ENCODE results near the gene NR2F1-AS1. TPM values are rescaled to one million over a fixed set of nuclear protein-coding genes. Genes with fewer than 3 reads are reported as not detected.
"Not testable (repeated sequence)": the region's sequence is repeated elsewhere in the genome, so short reads cannot be mapped to it uniquely, and the experiment has no call there.

The NR2F1-AS1 gene
- polyA plus RNA-seq, 1 donor (not counting 4 experiments of a cell fraction or from before 2014, with no cell fraction given) = 0.25 TPM

GRCh38 chr5:93461756-93462155, 119.3 kb downstream of the NR2F1-AS1 start:
- dilution Hi-C loops (cut with MboI; ENCODE audit: extremely low pct_ligation_motif_present, low sequenced_read_pairs) = no loop called here
- Histone ChIP-seq H3K4me1 (ENCODE audit: control insufficient read depth, extremely low read depth, insufficient read depth, low read length) (no peaks in the 10 kb centered on the region), H2AFZ (ENCODE audit: control insufficient read depth, low read length) (no peak overlapping the region), H3K36me3 (ENCODE audit: control insufficient read depth in 2 of 2, extremely low read depth in 1 of 2, insufficient read depth in 2 of 2, low read length in 2 of 2) (no peaks in the 10 kb centered on the region), H4K20me1 (ENCODE audit: control insufficient read depth, extremely low read depth, insufficient read depth, low read length) (no peaks in the 10 kb centered on the region), H3K79me2 (ENCODE audit: control insufficient read depth, insufficient read depth, low read length) (no peaks in the 10 kb centered on the region), H3K4me3 (ENCODE audit: control insufficient read depth in 2 of 3, extremely low read depth in 1 of 3, insufficient read depth in 2 of 3, low read depth in 1 of 3, low read length in 3 of 3) (no peak overlapping the region), H3K4me2 (ENCODE audit: control insufficient read depth, extremely low read depth, insufficient read depth, low read depth, low read length) (no peak overlapping the region), H3K9me1 (ENCODE audit: control insufficient read depth, extremely low read depth, insufficient read depth, low read length) (no peaks in the 10 kb centered on the region), H3K27ac (ENCODE audit: control insufficient read depth, insufficient read depth, low read length) (no peak overlapping the region), H3K9ac (ENCODE audit: control insufficient read depth, extremely low read depth, insufficient read depth, low read length) (no peak overlapping the region), H3K27me3 (ENCODE audit: control insufficient read depth, extremely low read depth, insufficient read depth, low read length) (no peaks in the 10 kb centered on the region), H3K9me3 (ENCODE audit: control insufficient read depth, low read depth, low read length) (peaks cover 6% of the 10 kb centered on the region)
- DNase-seq (ENCODE audit: low read depth, low spot score) (no peak), FAIRE-seq (no peak)
- TF ChIP-seq CTCF (optimal IDR thresholded peaks at IDR 0.05 in 1 of 3, IDR thresholded peaks at IDR 0.05 in 1 of 3, conservative IDR thresholded peaks at IDR 0.05 in 1 of 3; ENCODE audit: extremely low read depth in 1 of 3, insufficient read depth in 2 of 3, low read length in 3 of 3) = no peak
- no peak for TF ChIP-seq EZH2 (IDR thresholded peaks at IDR 0.05; ENCODE audit: low read length)

- H3K9me3 ChIP-seq (ENCODE audit: control insufficient read depth, low read depth, low read length) = peaks cover 6% of the 10 kb centered on the region
- dilution Hi-C loops (cut with MboI; ENCODE audit: extremely low pct_ligation_motif_present, low sequenced_read_pairs) = no loop called here
- no peak overlapping the region for H3K4me3 ChIP-seq (ENCODE audit: control insufficient read depth in 2 of 3, extremely low read depth in 1 of 3, insufficient read depth in 2 of 3, low read depth in 1 of 3, low read length in 3 of 3)
- no peaks in the 10 kb centered on the region for H3K27me3 ChIP-seq (ENCODE audit: control insufficient read depth, extremely low read depth, insufficient read depth, low read length)
- no peak overlapping the region for H3K9ac ChIP-seq (ENCODE audit: control insufficient read depth, extremely low read depth, insufficient read depth, low read length)
- H3K4me2 ChIP-seq (ENCODE audit: control insufficient read depth, extremely low read depth, insufficient read depth, low read depth, low read length) = no peak overlapping the region
- H3K79me2 ChIP-seq (ENCODE audit: control insufficient read depth, insufficient read depth, low read length) = no peaks in the 10 kb centered on the region
- no peaks in the 10 kb centered on the region for H3K4me1 ChIP-seq (ENCODE audit: control insufficient read depth, extremely low read depth, insufficient read depth, low read length)
- FAIRE-seq = no peak
- H3K36me3 ChIP-seq (ENCODE audit: control insufficient read depth in 2 of 2, extremely low read depth in 1 of 2, insufficient read depth in 2 of 2, low read length in 2 of 2) = no peaks in the 10 kb centered on the region
- no peak overlapping the region for H2AFZ ChIP-seq (ENCODE audit: control insufficient read depth, low read length)
- H4K20me1 ChIP-seq (ENCODE audit: control insufficient read depth, extremely low read depth, insufficient read depth, low read length) = no peaks in the 10 kb centered on the region
- TF ChIP-seq EZH2 (IDR thresholded peaks at IDR 0.05; ENCODE audit: low read length) (no peak), CTCF (optimal IDR thresholded peaks at IDR 0.05 in 1 of 3, IDR thresholded peaks at IDR 0.05 in 1 of 3, conservative IDR thresholded peaks at IDR 0.05 in 1 of 3; ENCODE audit: extremely low read depth in 1 of 3, insufficient read depth in 2 of 3, low read length in 3 of 3) (no peak)
- H3K9me1 ChIP-seq (ENCODE audit: control insufficient read depth, extremely low read depth, insufficient read depth, low read length) = no peaks in the 10 kb centered on the region
- DNase-seq (ENCODE audit: low read depth, low spot score) = no peak
- H3K27ac ChIP-seq (ENCODE audit: control insufficient read depth, insufficient read depth, low read length) = no peak overlapping the region
Observed at GRCh38 chr5:93460286-93460685, 120.7 kb downstream of the NR2F1-AS1 start.

DNA sequence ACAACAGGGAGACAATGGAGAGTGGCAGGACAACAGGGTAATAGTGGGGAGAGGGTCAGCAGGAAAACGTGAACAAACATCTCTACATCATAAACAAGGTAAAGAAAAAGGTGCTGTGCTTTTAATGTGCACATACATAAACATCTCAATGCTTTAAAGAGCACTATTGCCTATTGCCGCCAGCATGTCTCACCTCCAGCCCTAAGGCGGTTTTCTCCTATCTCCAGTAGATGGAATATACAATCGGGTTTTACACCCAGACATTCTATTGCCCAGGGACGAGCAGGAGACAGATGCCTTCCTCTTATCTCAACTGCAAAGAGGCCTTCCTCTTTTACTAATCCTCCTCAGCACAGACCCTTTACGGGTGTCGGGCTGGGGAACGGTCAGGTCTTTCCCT, 124.2 kb downstream of the NR2F1-AS1 start:
- H3K4me3 ChIP-seq (ENCODE audit: control insufficient read depth in 2 of 3, extremely low read depth in 1 of 3, insufficient read depth in 2 of 3, low read depth in 1 of 3, low read length in 3 of 3); dilution Hi-C loops (cut with MboI; ENCODE audit: extremely low pct_ligation_motif_present, low sequenced_read_pairs); H3K9me1 ChIP-seq (ENCODE audit: control insufficient read depth, extremely low read depth, insufficient read depth, low read length); H3K9ac ChIP-seq (ENCODE audit: control insufficient read depth, extremely low read depth, insufficient read depth, low read length); H3K4me1 ChIP-seq (ENCODE audit: control insufficient read depth, extremely low read depth, insufficient read depth, low read length); H2AFZ ChIP-seq (ENCODE audit: control insufficient read depth, low read length); H3K27ac ChIP-seq (ENCODE audit: control insufficient read depth, insufficient read depth, low read length); H4K20me1 ChIP-seq (ENCODE audit: control insufficient read depth, extremely low read depth, insufficient read depth, low read length); H3K9me3 ChIP-seq (ENCODE audit: control insufficient read depth, low read depth, low read length); H3K4me2 ChIP-seq (ENCODE audit: control insufficient read depth, extremely low read depth, insufficient read depth, low read depth, low read length); FAIRE-seq; H3K27me3 ChIP-seq (ENCODE audit: control insufficient read depth, extremely low read depth, insufficient read depth, low read length); H3K36me3 ChIP-seq (ENCODE audit: control insufficient read depth in 2 of 2, extremely low read depth in 1 of 2, insufficient read depth in 2 of 2, low read length in 2 of 2); DNase-seq (ENCODE audit: low read depth, low spot score); H3K79me2 ChIP-seq (ENCODE audit: control insufficient read depth, insufficient read depth, low read length): not testable (repeated sequence)

All from keratinocyte (primary cell).